Cardiac fibroblast (primary cell): Measurements from ENCODE around the gene LATS2.
"Not testable (repeated sequence)": the region's sequence is repeated elsewhere in the genome, so short reads cannot be mapped to it uniquely, and the experiment has no call there.

Source experiments
- DNase-seq, 2 donors: peaks; one replicate each; pipeline versions ENCODE4 v3.0.0 to v3.0.0-alpha.2; 2010; ENCODE audit warnings: low read depth in 2 of 2
- H3K4me3 ChIP-seq, 2 donors: replicated peaks in 1 of 2; 1 replicate in 1 of 2; 2 replicates in 1 of 2; pipeline ENCODE4 v1.5.1; 2011; ENCODE audit warnings: low read depth in 2 of 2, low read length in 2 of 2, mild to moderate bottlenecking in 2 of 2, moderate library complexity in 1 of 2
- TF ChIP-seq, protein P1 (sequence below): IDR thresholded peaks from one replicate; pipeline ENCODE4 v1.5.1; 2011; ENCODE audit warnings: low read depth, mild to moderate bottlenecking, low read length, inconsistent platforms

Gene LATS2

DNA sequence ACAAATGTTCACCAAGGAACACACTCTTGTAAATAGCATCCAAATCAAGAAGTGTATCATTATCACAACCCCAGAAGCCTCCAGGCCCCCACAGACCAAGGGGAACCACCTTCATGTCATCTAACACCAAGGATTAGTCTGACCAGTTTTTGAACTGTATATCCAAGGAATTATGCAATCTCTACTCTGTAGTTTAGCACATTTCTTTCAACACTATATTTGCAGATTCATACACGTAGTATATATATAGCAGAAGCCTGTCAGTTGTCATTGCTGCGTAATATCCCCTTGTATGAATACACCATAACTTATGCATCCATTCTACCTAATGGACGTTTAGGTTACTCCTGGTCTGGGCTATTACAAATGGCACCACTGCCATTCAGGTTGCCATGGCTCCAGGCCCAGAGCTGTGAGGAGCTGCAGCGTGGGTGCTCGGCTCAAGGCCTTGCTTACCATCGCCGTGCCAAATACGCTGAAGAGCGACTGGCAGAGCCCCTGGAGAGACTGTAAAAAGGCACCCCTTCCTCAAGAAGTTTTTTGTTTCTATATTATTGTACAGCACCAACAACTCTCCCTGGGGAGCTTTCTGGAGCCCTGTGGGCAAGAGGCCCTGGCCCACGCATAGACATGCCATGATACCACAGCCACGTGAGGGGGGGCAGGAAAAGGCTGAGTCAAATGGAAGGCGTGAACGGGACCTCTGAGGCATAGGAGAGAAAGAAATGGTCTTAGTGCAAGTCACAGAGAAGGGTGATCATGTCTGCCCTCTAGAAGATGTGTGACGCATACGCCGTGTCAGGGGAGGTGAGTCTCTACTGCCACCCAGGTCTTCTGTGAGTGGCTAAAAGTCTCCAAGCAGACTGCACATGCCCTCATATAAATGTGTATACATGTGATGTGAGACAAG is 10.8 kb downstream of the LATS2 start:
- TF ChIP-seq, protein P1, sequence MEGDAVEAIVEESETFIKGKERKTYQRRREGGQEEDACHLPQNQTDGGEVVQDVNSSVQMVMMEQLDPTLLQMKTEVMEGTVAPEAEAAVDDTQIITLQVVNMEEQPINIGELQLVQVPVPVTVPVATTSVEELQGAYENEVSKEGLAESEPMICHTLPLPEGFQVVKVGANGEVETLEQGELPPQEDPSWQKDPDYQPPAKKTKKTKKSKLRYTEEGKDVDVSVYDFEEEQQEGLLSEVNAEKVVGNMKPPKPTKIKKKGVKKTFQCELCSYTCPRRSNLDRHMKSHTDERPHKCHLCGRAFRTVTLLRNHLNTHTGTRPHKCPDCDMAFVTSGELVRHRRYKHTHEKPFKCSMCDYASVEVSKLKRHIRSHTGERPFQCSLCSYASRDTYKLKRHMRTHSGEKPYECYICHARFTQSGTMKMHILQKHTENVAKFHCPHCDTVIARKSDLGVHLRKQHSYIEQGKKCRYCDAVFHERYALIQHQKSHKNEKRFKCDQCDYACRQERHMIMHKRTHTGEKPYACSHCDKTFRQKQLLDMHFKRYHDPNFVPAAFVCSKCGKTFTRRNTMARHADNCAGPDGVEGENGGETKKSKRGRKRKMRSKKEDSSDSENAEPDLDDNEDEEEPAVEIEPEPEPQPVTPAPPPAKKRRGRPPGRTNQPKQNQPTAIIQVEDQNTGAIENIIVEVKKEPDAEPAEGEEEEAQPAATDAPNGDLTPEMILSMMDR: no peak
- peak in 1 of 2 donors; percentile 42 for DNase-seq
- H3K4me3 ChIP-seq: no peak overlapping the region

DNA sequence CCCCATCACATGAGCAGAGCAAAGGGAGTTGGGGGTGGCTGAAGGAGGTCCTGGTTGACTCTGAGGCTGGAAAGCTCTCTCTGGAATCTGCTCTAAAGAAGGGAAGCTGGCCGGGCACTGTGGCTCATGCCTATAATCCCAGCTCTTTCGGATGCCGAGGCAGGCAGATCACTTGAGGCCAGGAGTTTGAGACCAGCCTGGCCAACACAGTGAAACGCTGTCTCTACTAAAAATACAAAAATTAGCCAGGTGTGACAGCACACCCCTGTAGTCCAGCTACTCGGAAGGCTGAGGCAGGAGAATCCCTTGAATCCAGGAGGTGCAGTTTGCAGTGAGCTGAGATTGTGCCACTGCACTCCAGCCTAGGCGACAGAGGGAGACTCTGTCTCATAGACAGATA is 11.7 kb downstream of the LATS2 start:
- H3K4me3 ChIP-seq, DNase-seq: not testable (repeated sequence)

DNA sequence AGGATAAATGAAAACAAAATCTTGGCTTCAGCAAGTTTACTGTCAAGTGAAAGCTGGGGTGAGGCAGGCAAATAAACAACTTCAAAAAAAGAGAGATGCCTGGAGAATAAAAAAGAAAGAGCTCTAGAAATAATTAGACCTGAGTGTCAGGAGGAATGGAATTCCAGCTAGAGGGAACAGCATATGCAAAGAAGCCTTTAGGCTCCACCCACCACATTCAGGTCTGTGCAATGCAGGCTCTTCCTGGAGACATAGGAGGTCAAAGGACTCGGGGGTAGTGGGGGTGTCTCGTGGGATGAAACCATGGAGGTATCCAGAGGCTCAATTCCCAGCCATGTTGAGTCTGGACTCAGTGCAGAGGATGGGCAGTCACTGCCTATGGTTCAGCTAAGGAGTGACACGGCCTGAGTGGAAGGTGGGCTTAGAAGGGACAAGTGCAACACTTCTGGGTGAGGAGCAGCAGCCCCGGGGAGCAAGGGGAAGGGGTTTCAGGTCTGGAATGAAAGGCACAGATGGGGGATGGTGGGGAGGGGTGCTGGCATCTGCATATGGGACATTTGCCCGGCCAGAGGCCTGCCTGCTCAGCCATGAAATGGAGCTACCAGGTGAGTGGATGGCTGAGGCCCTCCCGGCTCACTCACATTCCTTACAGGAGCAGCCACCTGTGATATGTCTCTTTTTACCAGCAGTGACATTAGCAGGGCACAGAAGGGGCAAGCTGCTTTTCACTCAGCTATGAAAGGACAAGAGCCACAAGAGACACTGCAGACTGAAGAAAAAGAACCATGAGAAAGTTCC is 12.3 kb downstream of the LATS2 start:
- DNase-seq: no peak
- TF ChIP-seq, protein P1: no peak
- H3K4me3 ChIP-seq: no peak overlapping the region

DNA sequence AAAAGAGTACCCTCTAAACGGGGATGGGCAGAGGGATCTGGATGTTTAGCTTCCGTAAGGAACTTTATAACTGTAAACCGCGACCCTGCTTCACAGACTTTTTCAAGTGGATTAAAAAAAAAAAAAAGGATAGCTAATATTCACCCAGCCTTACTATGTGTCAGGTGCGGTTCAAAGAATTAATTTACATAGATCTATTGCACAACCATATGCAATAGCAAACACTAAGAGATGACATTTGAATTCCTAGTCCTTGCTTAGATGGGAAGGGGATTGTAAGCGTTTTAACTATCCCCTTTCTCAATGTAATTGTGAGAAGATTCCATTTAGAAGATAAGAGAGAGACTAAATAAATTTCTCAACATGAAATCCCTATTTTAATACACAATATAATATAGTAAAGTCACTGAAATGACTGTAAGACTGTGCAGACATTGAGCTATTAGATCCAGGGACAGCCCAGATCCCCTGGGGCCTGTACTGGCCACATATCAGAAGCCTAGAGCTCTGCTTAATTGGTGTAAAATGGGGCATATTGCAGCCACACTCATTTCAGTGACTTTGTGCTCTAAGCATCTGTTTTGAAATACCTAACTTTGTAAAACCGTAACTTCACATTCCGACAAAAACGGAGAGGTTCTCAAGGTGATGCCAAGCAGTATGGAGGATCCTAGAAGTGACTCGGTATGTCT is 13.6 kb downstream of the LATS2 start:
- H3K4me3 ChIP-seq: no peak overlapping the region
- TF ChIP-seq, protein P1: no peak
- DNase-seq: no peak

DNA sequence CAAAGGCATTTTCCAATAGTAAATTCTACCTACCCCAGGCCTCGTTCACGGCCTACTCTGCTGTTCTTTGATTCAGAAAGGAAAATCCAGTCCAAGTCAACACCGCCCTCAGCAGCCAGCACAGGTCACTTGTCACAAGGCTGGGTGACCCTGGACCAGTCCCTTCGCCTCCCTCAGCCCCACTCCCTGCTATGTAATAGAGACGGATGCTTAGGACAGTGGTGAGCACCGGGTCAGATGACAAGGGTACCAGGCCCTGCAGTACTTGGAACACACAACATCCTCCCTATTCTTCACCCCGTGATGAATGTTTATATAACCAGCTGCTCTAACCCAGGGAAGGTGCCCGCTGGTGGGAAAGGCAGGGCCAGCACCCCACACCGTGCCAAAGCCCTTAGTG is 14.3 kb downstream of the LATS2 start:
- TF ChIP-seq, protein P1: no peak
- no peak overlapping the region for H3K4me3 ChIP-seq
- DNase-seq: no peak

DNA sequence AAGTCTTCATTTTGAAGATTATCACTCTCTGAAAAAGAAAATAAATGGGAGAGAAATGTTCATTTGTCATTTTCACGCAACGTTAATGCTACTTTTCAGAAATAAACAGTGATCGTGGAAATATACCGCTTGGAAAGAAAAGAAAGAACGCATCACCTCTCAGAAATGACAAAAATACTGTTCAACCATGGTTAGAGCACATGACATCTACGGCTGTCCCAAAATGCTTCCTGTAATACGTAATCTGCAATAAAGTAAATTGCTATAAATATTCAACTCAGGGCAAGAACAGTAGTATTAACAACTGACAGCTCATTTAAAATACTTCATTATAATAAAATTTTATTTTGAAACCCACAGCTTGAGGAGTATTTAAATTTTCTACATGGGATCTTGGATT is 15.2 kb downstream of the LATS2 start:
- TF ChIP-seq, protein P1: no peak
- no peak for DNase-seq
- no peak overlapping the region for H3K4me3 ChIP-seq

DNA sequence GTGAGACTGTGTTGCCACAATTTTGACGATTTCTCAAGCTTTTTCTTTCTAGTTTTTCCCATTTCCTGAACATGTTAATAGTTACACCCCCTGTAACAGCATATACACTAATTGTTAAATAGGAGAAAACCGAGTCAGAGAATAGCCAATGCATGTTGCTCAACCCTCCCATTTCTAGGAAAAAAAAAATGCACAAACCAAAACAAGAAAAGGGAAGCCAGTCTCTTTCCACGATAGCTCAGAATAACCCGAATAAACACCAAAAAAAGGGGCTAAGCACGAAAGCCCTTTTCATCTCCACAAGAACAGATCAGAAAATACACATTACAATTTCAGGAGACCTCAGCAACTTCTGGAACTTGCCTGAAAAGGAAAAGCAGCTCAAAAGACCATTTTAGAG is 16.3 kb downstream of the LATS2 start:
- TF ChIP-seq, protein P1: no peak
- H3K4me3 ChIP-seq: no peak overlapping the region
- DNase-seq: no peak
